GM23338 (cell line): Measurements from ENCODE around the gene CFAP251. TPM values are rescaled to one million over a fixed set of nuclear protein-coding genes. Genes with fewer than 3 reads are reported as not detected.

Source experiments
- ATAC-seq: fragments of 200-7000 bp; cut with Tn5 transposase; 3 replicates; pipeline ENCODE4 v1.9.1; 2020
- DNase-seq: peaks from one replicate; pipeline ENCODE4 v3.0.0-alpha.2; 2015; ENCODE audit warnings: low spot score
- H2AFZ ChIP-seq: fragments of 200-600 bp; sonication (generic); 2 replicates; pipeline ENCODE4 v1.8.0; 2016; ENCODE audit warnings: antibody characterized with exemption, mild to moderate bottlenecking, moderate library complexity
- H3F3A ChIP-seq: fragments of 200-600 bp; sonication (generic); replicated peaks from 2 replicates; pipeline ENCODE4 v1.8.0; 2017; ENCODE audit warnings: antibody characterized with exemption, mixed run types, low read depth
- H3K27ac ChIP-seq: fragments of 200-600 bp; sonication (generic); 2 replicates; pipeline ENCODE4 v1.6.1; 2016; ENCODE audit warnings: low read depth
- H3K27me3 ChIP-seq: fragments of 200-600 bp; sonication (generic); 2 replicates; pipeline ENCODE4 v1.8.0; 2016; ENCODE audit warnings: mild to moderate bottlenecking, mixed run types, moderate library complexity; ENCODE audit not compliant: insufficient read depth
- H3K36me3 ChIP-seq: fragments of 200-600 bp; sonication (generic); 2 replicates; pipeline ENCODE4 v1.8.0; 2016; ENCODE audit warnings: mild to moderate bottlenecking; ENCODE audit not compliant: insufficient read depth
- H3K4me1 ChIP-seq: fragments of 200-600 bp; sonication (generic); 2 replicates; pipeline ENCODE4 v1.8.0; 2016; ENCODE audit warnings: mild to moderate bottlenecking, moderate library complexity; ENCODE audit not compliant: insufficient read depth
- H3K4me2 ChIP-seq: fragments of 200-600 bp; sonication (generic); 2 replicates; pipeline ENCODE4 v1.7.1; 2017; ENCODE audit warnings: mixed run types
- H3K4me3 ChIP-seq: fragments of 200-600 bp; sonication (generic); 2 replicates; pipeline ENCODE4 v1.6.1; 2016; ENCODE audit warnings: mixed run types
- H3K79me2 ChIP-seq: fragments of 200-600 bp; sonication (generic); replicated peaks from 2 replicates; pipeline ENCODE4 v1.8.0; 2017; ENCODE audit warnings: mild to moderate bottlenecking; ENCODE audit not compliant: insufficient read depth
- H3K9me2 ChIP-seq: fragments of 200-600 bp; sonication (generic); 2 replicates; pipeline ENCODE4 v1.8.0; 2017; ENCODE audit not compliant: insufficient read depth
- H4K20me1 ChIP-seq: fragments of 200-600 bp; sonication (generic); replicated peaks from 2 replicates; pipeline ENCODE4 v1.8.0; 2017; ENCODE audit warnings: mild to moderate bottlenecking; ENCODE audit not compliant: insufficient read depth
- H3K27ac Mint-ChIP-seq: 2 replicates; pipeline ENCODE4 v1.8.0; 2020; ENCODE audit warnings: inconsistent platforms, mild to moderate bottlenecking, moderate library complexity, mixed read lengths
- H3K27me3 Mint-ChIP-seq: 3 replicates; pipeline ENCODE4 v1.8.0; 2022; ENCODE audit warnings: low read depth, mild to moderate bottlenecking, moderate library complexity, mixed read lengths, inconsistent platforms; ENCODE audit not compliant: insufficient read depth, poor library complexity
- H3K36me3 Mint-ChIP-seq: 3 replicates; pipeline ENCODE4 v1.8.0; 2021; ENCODE audit warnings: low read depth, mild to moderate bottlenecking, inconsistent platforms, moderate library complexity, mixed read lengths
- H3K4me1 Mint-ChIP-seq: 3 replicates; pipeline ENCODE4 v1.8.0; 2020; ENCODE audit warnings: mild to moderate bottlenecking, inconsistent platforms, mixed read lengths
- H3K4me3 Mint-ChIP-seq: 3 replicates; pipeline ENCODE4 v1.8.0; 2021; ENCODE audit warnings: moderate library complexity, mild to moderate bottlenecking, inconsistent platforms, mixed read lengths
- H3K9me3 Mint-ChIP-seq: 3 replicates; pipeline ENCODE4 v1.8.0; 2020; ENCODE audit warnings: moderate library complexity, mild to moderate bottlenecking, inconsistent platforms, mixed read lengths
- CREB1 ChIP-seq: fragments of 250-450 bp; sonication (Bioruptor Pico); IDR thresholded peaks from 2 replicates; pipeline ENCODE4 v1.5.0; 2020; ENCODE audit warnings: low read depth, mild to moderate bottlenecking, moderate library complexity
- CTCF ChIP-seq, 2 experiments: fragments of 200-600 bp in 1 of 2; sonication (generic) in 1 of 2; conservative IDR thresholded peaks; 2 replicates each; pipeline versions ENCODE4 v1.5.1 to v1.6.1; 2016 to 2017; ENCODE audit warnings: antibody characterized with exemption in 2 of 2, low read depth in 2 of 2, mild to moderate bottlenecking in 2 of 2, moderate library complexity in 1 of 2
- ETS1 ChIP-seq: IDR thresholded peaks from 2 replicates; pipeline ENCODE4 v1.6.1; 2016; ENCODE audit warnings: antibody characterized with exemption
- EZH2 ChIP-seq: fragments of 200-600 bp; sonication (generic); IDR thresholded peaks from one replicate; pipeline ENCODE4 v1.8.0; 2017; ENCODE audit warnings: antibody characterized with exemption, mild to moderate bottlenecking, low read depth; ENCODE audit not compliant: unreplicated experiment
- EZH2phosphoT487 ChIP-seq: fragments of 200-600 bp; sonication (generic); IDR thresholded peaks from one replicate; pipeline ENCODE4 v1.8.1; 2018; ENCODE audit warnings: antibody characterized with exemption; ENCODE audit not compliant: unreplicated experiment
- JUNB ChIP-seq: IDR thresholded peaks from one replicate; pipeline ENCODE4 v1.6.1; 2016; ENCODE audit warnings: antibody characterized with exemption; ENCODE audit not compliant: unreplicated experiment
- NANOG ChIP-seq: IDR thresholded peaks from 2 replicates; pipeline ENCODE4 v1.6.1; 2016; ENCODE audit warnings: antibody characterized with exemption, borderline replicate concordance
- POLR2AphosphoS5 ChIP-seq: IDR thresholded peaks from 2 replicates; pipeline ENCODE4 v1.6.1; 2016; ENCODE audit warnings: antibody characterized with exemption, low read depth
- REST ChIP-seq: IDR thresholded peaks from one replicate; pipeline ENCODE4 v1.6.1; 2018; ENCODE audit warnings: antibody characterized with exemption; ENCODE audit not compliant: unreplicated experiment
- STAT1 ChIP-seq: IDR thresholded peaks from one replicate; pipeline ENCODE4 v1.6.1; 2016; ENCODE audit warnings: antibody characterized with exemption; ENCODE audit not compliant: unreplicated experiment
- ZNF114 ChIP-seq: fragments of 250-450 bp; sonication (Bioruptor Pico); IDR thresholded peaks from 2 replicates; pipeline ENCODE4 v1.5.0; 2020; ENCODE audit warnings: mild to moderate bottlenecking, moderate library complexity
- ZNF331 ChIP-seq: fragments of 250-450 bp; sonication (Bioruptor Pico); IDR thresholded peaks from 2 replicates; pipeline ENCODE4 v1.5.0; 2020; ENCODE audit warnings: low read depth, mild to moderate bottlenecking, moderate library complexity
- ZNF462 ChIP-seq: fragments of 250-450 bp; sonication (Bioruptor Pico); IDR thresholded peaks from 2 replicates; pipeline ENCODE4 v1.5.0; 2020; ENCODE audit warnings: mild to moderate bottlenecking, moderate library complexity
- polyA plus RNA-seq: library from polyadenylated mRNA; unstranded; fragments of >200 nt; fragmentation: Nextera tagmentation; extraction: Ambion mirVana; gene quantifications from 2 replicates; pipeline ENCODE4 v1.2.1, GENCODE V29; 2016
- total RNA-seq: library from RNA; depleted of rRNA; stranded (reverse); fragments of >200 nt; shearing (Covaris generic); gene quantifications from 2 replicates; pipeline ENCODE4 v1.2.3, GENCODE V29; 2014

CFAP251 gene
- total and polyA plus RNA-seq, 2 experiments from 2014 or later: 1.4 to 2.5 TPM

- Histone ChIP-seq H2AFZ (no peak overlapping the region), H3K79me2 (no peaks in the 10 kb centered on the region), H3F3A (no peaks in the 10 kb centered on the region), H3K27me3 (no peaks in the 10 kb centered on the region), H3K4me1 (no peaks in the 10 kb centered on the region), H3K4me2 (no peak overlapping the region), H3K9me2 (no peaks in the 10 kb centered on the region), H4K20me1 (no peaks in the 10 kb centered on the region), H3K36me3 (no peaks in the 10 kb centered on the region), H3K27ac (no peak overlapping the region), H3K4me3 (no peak overlapping the region)
- peaks cover 7% of the 10 kb centered on the region; the same call in 2 of the 3 replicates for H3K9me3 Mint-ChIP-seq
- H3K27ac Mint-ChIP-seq: no peak overlapping the region
- no peaks in the 10 kb centered on the region for H3K4me1 Mint-ChIP-seq
- no peak overlapping the region for H3K4me3 Mint-ChIP-seq
- TF ChIP-seq NANOG (no peak), ZNF462 (CRISPR knock-in tag) (no peak), CREB1 (CRISPR knock-in tag) (no peak), ETS1 (no peak), CTCF (conservative IDR thresholded peaks at IDR 0.05; ENCODE audit: low read depth in 2 of 2) (no peak), EZH2phosphoT487 (no peak), ZNF114 (CRISPR knock-in tag) (no peak), STAT1 (no peak), ZNF331 (CRISPR knock-in tag) (no peak), POLR2AphosphoS5 (no peak), JUNB (no peak), EZH2 (no peak), REST (no peak)
- no peaks in the 10 kb centered on the region for H3K36me3 Mint-ChIP-seq
- ATAC-seq: no peak
- no peak for DNase-seq
- peaks cover 2% of the 10 kb centered on the region for H3K27me3 Mint-ChIP-seq
Measured at GRCh38 chr12:121990692-121991603, 72.6 kb downstream of the CFAP251 start.
